ENCODE data around the gene EFNA5.

DNA sequence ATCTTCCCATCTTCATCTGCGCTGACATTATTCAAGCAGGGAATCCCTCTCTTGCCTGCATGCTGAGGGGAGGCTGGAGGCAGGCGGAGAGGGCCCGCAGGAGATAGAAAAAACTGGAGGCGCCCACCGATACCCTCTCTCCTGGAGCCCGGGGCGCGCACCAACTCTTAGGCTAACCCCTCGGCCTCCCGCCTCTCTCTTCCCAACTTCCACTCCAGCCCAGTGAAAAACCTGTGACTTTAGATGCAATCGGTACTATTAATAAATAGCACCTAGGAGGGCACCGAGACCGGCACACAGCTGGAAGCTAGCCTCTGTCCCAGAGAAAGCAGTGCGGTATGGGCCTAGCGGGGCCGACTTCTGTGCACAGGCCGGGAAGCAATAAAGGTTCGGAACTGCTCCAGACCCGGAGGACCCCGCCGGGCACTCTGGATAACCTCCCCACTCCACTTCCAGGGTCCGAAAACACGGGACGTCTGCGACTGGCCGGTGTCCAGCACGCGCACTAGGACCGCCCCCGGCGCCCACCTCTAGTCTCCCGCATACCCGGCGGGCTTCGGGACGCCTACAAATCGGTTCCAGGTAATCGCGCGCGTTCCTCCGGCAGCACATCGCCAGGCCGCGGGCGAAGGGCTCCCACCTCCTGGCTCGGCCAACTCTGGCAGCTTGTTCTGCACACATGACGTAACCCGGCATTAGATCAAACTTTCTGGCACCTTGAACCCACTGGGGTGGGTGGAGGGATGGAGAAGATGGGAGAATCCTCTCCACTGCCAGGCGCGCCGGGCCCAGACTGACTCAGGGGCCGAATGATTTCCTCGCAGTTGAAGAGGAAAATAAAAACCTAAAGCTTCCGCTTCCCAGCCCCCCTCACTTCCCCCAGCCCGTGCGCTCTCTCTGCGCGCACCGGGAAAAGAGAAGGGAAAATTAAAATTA, 1.4 kb downstream of the EFNA5 start:
- no peak for TF ChIP-seq ELF1 (IDR thresholded peaks at IDR 0.05; ENCODE audit: borderline replicate concordance, low read depth)
- no peak for TF ChIP-seq JUND (IDR thresholded peaks at IDR 0.05)
- TF ChIP-seq, protein P1, sequence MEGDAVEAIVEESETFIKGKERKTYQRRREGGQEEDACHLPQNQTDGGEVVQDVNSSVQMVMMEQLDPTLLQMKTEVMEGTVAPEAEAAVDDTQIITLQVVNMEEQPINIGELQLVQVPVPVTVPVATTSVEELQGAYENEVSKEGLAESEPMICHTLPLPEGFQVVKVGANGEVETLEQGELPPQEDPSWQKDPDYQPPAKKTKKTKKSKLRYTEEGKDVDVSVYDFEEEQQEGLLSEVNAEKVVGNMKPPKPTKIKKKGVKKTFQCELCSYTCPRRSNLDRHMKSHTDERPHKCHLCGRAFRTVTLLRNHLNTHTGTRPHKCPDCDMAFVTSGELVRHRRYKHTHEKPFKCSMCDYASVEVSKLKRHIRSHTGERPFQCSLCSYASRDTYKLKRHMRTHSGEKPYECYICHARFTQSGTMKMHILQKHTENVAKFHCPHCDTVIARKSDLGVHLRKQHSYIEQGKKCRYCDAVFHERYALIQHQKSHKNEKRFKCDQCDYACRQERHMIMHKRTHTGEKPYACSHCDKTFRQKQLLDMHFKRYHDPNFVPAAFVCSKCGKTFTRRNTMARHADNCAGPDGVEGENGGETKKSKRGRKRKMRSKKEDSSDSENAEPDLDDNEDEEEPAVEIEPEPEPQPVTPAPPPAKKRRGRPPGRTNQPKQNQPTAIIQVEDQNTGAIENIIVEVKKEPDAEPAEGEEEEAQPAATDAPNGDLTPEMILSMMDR (IDR thresholded peaks at IDR 0.05 in 2 of 3, conservative IDR thresholded peaks at IDR 0.05 in 1 of 3; ENCODE audit: borderline replicate concordance in 1 of 3, insufficient read depth in 1 of 3, low read depth in 2 of 3, low read length in 2 of 3) = no peak
- no peak for TF ChIP-seq SIN3A (IDR thresholded peaks at IDR 0.05; ENCODE audit: low read depth)
- no peak for TF ChIP-seq CEBPB (IDR thresholded peaks at IDR 0.05; ENCODE audit: low read depth)
